WI38 (cell line): Measurements from ENCODE around the gene KMT5C.

Experiments used
- H3K4me3 ChIP-seq: 2 replicates; pipeline ENCODE4 v1.5.1; 2011; ENCODE audit warnings: low read depth, mild to moderate bottlenecking, control low read depth, low read length
- TF ChIP-seq, protein P1 (sequence below): IDR thresholded peaks from 2 replicates; pipeline ENCODE4 v1.5.1; 2012; ENCODE audit warnings: low read depth, mild to moderate bottlenecking, control low read depth, low read length

Gene KMT5C

GRCh38 chr19:55345101-55345817, 5.6 kb downstream of the KMT5C start:
- TF ChIP-seq, protein P1, sequence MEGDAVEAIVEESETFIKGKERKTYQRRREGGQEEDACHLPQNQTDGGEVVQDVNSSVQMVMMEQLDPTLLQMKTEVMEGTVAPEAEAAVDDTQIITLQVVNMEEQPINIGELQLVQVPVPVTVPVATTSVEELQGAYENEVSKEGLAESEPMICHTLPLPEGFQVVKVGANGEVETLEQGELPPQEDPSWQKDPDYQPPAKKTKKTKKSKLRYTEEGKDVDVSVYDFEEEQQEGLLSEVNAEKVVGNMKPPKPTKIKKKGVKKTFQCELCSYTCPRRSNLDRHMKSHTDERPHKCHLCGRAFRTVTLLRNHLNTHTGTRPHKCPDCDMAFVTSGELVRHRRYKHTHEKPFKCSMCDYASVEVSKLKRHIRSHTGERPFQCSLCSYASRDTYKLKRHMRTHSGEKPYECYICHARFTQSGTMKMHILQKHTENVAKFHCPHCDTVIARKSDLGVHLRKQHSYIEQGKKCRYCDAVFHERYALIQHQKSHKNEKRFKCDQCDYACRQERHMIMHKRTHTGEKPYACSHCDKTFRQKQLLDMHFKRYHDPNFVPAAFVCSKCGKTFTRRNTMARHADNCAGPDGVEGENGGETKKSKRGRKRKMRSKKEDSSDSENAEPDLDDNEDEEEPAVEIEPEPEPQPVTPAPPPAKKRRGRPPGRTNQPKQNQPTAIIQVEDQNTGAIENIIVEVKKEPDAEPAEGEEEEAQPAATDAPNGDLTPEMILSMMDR, result no peak
- H3K4me3 ChIP-seq, result no peak overlapping the region

DNA sequence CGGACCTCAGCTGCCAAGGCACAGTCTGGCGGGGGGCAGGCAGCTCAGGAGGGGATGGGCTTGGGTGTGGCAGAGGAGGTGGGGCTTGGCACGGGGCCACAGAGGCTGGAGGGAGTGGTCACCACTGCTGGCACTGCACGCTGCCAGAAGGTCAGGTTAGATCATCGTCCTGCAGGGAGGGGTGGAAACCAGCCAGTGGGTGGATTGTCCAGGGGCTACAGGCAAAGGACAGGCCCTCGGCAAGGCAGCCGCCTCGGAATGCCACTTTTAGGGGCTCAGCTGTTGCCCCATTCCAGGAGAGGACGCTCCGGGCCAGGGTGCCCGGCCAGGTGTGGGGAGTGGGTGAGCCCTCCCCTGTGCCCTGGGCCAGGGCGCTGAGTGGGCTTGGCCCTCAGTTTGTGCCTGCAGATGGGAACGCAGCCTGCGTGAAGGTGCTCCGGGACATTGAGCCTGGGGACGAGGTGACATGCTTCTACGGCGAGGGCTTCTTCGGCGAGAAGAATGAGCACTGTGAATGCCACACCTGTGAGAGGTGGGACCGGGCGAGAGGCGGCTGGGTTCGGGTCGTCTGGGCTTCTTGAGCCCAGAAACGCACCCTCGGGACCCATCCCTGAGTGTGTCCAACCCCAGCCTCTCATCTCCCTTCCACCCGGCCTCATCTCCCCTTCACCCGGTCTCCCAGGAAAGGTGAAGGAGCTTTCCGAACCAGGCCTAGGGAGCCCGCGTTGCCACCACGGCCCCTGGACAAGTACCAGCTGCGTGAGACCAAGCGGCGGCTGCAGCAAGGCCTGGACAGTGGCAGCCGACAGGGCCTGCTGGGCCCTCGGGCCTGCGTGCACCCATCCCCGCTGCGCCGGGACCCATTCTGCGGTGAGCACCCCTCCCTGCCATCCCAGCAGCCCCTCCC, 6.4 kb downstream of the KMT5C start:
- TF ChIP-seq, protein P1, result no peak
- no peak overlapping the region for H3K4me3 ChIP-seq

- H3K4me3 ChIP-seq, result no peak overlapping the region
- TF ChIP-seq, protein P1, result no peak
Observed at GRCh38 chr19:55346725-55347441, 7.2 kb downstream of the KMT5C start.

DNA sequence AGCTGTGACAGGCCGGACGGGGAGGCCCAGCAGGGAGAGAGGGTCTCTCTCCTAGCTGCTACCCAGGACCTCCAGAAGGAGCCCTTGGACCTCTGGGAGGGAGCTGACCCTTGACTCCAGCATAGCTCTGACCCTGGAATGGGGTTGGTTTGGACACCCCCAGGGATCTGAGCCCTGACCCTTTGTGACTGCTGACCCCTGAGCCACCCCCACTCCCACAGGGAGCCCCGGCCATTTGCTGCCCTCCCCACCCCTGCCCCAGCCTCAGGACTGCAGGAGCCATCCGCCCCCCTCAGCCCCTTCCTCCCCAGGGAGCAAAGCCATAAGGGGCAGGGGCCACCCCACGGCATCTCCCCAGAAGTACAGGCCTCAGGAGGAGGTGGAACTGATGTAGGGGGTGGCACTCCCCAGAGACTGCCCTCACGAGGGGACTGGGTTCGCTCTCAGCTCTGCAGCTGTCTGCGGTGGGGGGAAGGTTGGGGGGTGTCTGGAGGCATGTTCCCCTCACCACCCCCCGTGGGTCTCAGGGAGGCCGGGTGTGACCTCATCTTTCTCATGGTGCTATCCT, 7.8 kb downstream of the KMT5C start:
- TF ChIP-seq, protein P1, result no peak
- H3K4me3 ChIP-seq, result no peak overlapping the region

GRCh38 chr19:55348317-55349034, 8.8 kb downstream of the KMT5C start:
- TF ChIP-seq, protein P1, result no peak
- H3K4me3 ChIP-seq, result no peak overlapping the region

DNA sequence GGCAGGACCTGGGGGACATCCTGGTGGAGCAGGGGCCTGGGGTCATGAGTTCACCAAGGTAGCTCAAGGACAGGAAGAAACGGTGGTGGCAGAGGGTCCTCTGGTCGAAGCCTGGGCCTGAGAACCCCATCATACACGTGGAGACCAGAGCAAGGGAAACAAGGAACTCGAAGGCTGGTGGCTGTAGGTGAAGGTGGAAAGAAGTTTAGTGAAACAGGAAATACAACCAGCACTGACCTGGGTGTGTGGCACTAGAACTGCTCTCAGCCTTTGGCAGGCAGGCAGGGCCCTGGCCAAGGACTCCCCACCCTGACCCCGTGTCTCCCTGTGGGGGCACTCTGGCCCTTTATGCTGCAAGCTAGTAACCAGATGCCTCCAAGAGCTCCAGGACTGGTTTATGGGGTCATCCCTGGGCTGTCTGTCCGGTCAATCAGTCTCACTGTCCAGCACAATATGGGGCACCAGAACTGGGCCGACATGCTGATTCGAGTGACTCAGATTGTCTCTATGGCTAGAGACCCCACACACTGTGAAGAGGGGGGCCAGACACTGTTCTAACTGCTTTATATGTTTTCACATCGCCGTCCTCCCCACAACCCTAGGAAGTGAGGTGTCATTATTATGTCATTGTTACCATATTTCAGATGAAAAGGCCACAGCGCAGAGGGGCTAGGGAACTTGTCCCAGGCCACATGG, 11.1 kb downstream of the KMT5C start:
- TF ChIP-seq, protein P1, result no peak
- H3K4me3 ChIP-seq, result no peak overlapping the region
